Fibroblast of lung (primary cell): ENCODE measurements around the gene ENG. TPM values are rescaled to one million over a fixed set of nuclear protein-coding genes. Genes with fewer than 3 reads are reported as not detected.

ENCODE experiments used
- DNase-seq, 2 donors: peaks; one replicate each; pipeline versions ENCODE4 v3.0.0 to v3.0.0-alpha.2; 2010; ENCODE audit warnings: low read depth in 2 of 2
- H2AFZ ChIP-seq: 2 replicates; pipeline ENCODE4 v1.5.1; 2012; ENCODE audit warnings: low read length, control low read depth, inconsistent platforms
- H3K27ac ChIP-seq: 2 replicates; pipeline ENCODE4 v1.5.1; 2011; ENCODE audit warnings: low read length, control low read depth; ENCODE audit not compliant: insufficient read depth
- H3K27me3 ChIP-seq: 2 replicates; pipeline ENCODE4 v1.5.1; 2011; ENCODE audit warnings: mild to moderate bottlenecking, low read length; ENCODE audit not compliant: control insufficient read depth, insufficient read depth
- H3K36me3 ChIP-seq: 2 replicates; pipeline ENCODE4 v1.5.1; 2011; ENCODE audit warnings: low read length; ENCODE audit not compliant: control insufficient read depth, insufficient read depth
- H3K4me1 ChIP-seq: 2 replicates; pipeline ENCODE4 v1.5.1; 2011; ENCODE audit warnings: low read length; ENCODE audit not compliant: control insufficient read depth, insufficient read depth; ENCODE audit errors: extremely low read depth
- H3K4me2 ChIP-seq: 2 replicates; pipeline ENCODE4 v1.5.1; 2011; ENCODE audit warnings: low read length, control low read depth; ENCODE audit not compliant: insufficient read depth; ENCODE audit errors: extremely low read depth
- H3K4me3 ChIP-seq, 4 experiments: fragments of 200-600 bp in 1 of 4; sonication (generic) in 1 of 4; replicated peaks in 1 of 4; 2 replicates each; pipeline ENCODE4 v1.5.1; 2011 to 2016; ENCODE audit warnings: low read length in 4 of 4, low read depth in 3 of 4, mild to moderate bottlenecking in 3 of 4, control low read depth in 2 of 4, inconsistent platforms in 1 of 4, mixed read lengths in 1 of 4; ENCODE audit not compliant: insufficient read depth in 1 of 4; ENCODE audit errors: control extremely low read depth in 1 of 4
- H3K79me2 ChIP-seq: 2 replicates; pipeline ENCODE4 v1.5.1; 2012; ENCODE audit warnings: mild to moderate bottlenecking, low read length, inconsistent platforms; ENCODE audit not compliant: control insufficient read depth, insufficient read depth
- H3K9ac ChIP-seq: 2 replicates; pipeline ENCODE4 v1.5.1; 2011; ENCODE audit warnings: mild to moderate bottlenecking, low read length, control low read depth; ENCODE audit not compliant: insufficient read depth
- H3K9me3 ChIP-seq: 2 replicates; pipeline ENCODE4 v1.5.1; 2012; ENCODE audit warnings: low read depth, low read length; ENCODE audit not compliant: control insufficient read depth, insufficient read depth
- H4K20me1 ChIP-seq: 2 replicates; pipeline ENCODE4 v1.5.1; 2011; ENCODE audit warnings: low read length; ENCODE audit not compliant: control insufficient read depth, insufficient read depth; ENCODE audit errors: extremely low read depth
- EZH2 ChIP-seq: IDR thresholded peaks from 2 replicates; pipeline ENCODE4 v1.5.1; 2012; ENCODE audit warnings: low read length, control low read depth, mild to moderate bottlenecking; ENCODE audit errors: missing control alignments
- polyA plus RNA-seq, 2 donors: library from polyadenylated mRNA; depleted of rRNA in 1 of 2; stranded (reverse) in 1 of 2; unstranded in 1 of 2; fragments of >200 nt; gene quantifications; 2 replicates each; pipeline ENCODE4 v1.2.1, GENCODE V29; 2011 to 2012; ENCODE audit warnings: missing spikeins in 1 of 2
- total RNA-seq: library from RNA; depleted of rRNA; stranded (reverse); fragments of >200 nt; gene quantifications from 2 replicates; pipeline ENCODE4 v1.2.1, GENCODE V29; 2014
- TF ChIP-seq, protein P1 (sequence below), 2 donors: IDR thresholded peaks in 1 of 2; conservative IDR thresholded peaks in 1 of 2; 1 replicate in 1 of 2; 2 replicates in 1 of 2; pipeline ENCODE4 v1.5.1; 2011 to 2012; ENCODE audit warnings: low read length in 2 of 2, control low read depth in 1 of 2, inconsistent platforms in 1 of 2, low read depth in 1 of 2, mild to moderate bottlenecking in 1 of 2

Gene ENG
- total and polyA plus RNA-seq, 2 donors (not counting 1 experiment from before 2014, with no cell fraction given) = 30.4 to 59.0 TPM

DNA sequence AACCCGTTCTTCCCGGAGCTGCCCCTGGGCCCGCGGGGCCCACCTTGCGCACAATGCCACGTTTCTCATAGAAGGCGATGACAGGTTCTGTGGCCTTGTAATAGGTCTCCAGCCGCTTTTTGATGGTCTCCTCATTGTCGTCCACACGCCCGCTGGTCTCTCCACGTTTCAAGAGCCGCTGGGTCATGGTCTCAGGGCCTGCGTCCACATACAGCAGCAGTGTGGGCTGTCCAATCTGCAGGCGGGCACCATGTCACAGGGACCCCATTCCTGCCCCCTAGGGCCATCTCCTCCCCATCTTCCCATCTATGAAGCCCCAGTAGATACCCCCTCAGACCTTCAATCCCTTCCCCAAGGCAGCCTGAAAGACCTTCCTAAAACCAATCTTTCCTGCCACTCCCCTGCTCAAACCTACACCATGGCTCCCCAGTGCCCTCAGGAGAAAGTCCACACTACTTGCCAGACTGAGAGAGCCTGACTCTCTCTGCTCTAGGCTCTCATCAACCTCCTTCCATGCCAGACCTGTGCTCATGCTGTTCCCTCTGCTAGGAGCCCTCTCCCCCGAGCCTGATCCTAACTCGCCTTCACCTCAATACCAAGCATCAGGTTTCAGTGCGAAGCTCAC, 13.9 kb upstream of the ENG start:
- Histone ChIP-seq H3K79me2 (no peaks in the 10 kb centered on the region), H3K36me3 (peaks cover 26% of the 10 kb centered on the region), H3K27ac (no peak overlapping the region), H4K20me1 (no peaks in the 10 kb centered on the region), H3K4me1 (no peaks in the 10 kb centered on the region), H3K9ac (no peak overlapping the region), H3K4me2 (no peak overlapping the region), H3K4me3 (no peak overlapping the region), H2AFZ (no peak overlapping the region), H3K27me3 (no peaks in the 10 kb centered on the region), H3K9me3 (no peaks in the 10 kb centered on the region)
- TF ChIP-seq, protein P1, sequence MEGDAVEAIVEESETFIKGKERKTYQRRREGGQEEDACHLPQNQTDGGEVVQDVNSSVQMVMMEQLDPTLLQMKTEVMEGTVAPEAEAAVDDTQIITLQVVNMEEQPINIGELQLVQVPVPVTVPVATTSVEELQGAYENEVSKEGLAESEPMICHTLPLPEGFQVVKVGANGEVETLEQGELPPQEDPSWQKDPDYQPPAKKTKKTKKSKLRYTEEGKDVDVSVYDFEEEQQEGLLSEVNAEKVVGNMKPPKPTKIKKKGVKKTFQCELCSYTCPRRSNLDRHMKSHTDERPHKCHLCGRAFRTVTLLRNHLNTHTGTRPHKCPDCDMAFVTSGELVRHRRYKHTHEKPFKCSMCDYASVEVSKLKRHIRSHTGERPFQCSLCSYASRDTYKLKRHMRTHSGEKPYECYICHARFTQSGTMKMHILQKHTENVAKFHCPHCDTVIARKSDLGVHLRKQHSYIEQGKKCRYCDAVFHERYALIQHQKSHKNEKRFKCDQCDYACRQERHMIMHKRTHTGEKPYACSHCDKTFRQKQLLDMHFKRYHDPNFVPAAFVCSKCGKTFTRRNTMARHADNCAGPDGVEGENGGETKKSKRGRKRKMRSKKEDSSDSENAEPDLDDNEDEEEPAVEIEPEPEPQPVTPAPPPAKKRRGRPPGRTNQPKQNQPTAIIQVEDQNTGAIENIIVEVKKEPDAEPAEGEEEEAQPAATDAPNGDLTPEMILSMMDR (conservative IDR thresholded peaks at IDR 0.05 in 1 of 2, IDR thresholded peaks at IDR 0.05 in 1 of 2; ENCODE audit: low read depth in 1 of 2, low read length in 2 of 2) = no peak
- no peak for TF ChIP-seq EZH2
- DNase-seq = no peak

- TF ChIP-seq, protein P1 (conservative IDR thresholded peaks at IDR 0.05 in 1 of 2, IDR thresholded peaks at IDR 0.05 in 1 of 2; ENCODE audit: low read depth in 1 of 2, low read length in 2 of 2) = no peak
- no peak for TF ChIP-seq EZH2
Measured at GRCh38 chr9:127867356-127868277, 13.2 kb upstream of the ENG start.

DNA sequence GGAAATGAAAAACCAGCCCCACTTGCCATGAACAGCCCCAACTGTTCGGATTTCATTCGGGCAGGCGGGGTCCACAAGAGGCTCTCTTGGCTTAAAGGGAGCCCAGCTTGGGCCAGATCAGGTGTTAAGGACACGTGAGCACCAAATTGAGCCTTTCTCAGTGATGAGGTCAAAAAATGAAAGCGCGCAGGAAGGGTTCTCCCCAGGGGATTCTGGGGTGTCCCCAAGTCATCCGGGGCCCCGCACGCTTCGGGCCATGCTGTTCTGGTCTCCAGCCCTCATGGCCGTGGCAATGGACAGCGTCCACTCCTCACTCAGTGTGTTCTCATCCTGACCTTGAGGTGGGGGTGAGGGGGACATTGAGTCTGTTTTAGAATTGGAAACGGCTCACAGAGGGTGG, 12.1 kb upstream of the ENG start:
- Histone ChIP-seq H4K20me1 (no peaks in the 10 kb centered on the region), H3K27ac (no peak overlapping the region), H3K4me3 (no peak overlapping the region), H3K9ac (no peak overlapping the region), H3K9me3 (no peaks in the 10 kb centered on the region), H3K27me3 (no peaks in the 10 kb centered on the region), H3K4me1 (no peaks in the 10 kb centered on the region), H2AFZ (no peak overlapping the region), H3K79me2 (no peaks in the 10 kb centered on the region), H3K4me2 (no peak overlapping the region), H3K36me3 (peaks cover 19% of the 10 kb centered on the region)
- TF ChIP-seq, protein P1 (conservative IDR thresholded peaks at IDR 0.05 in 1 of 2, IDR thresholded peaks at IDR 0.05 in 1 of 2; ENCODE audit: low read depth in 1 of 2, low read length in 2 of 2) = no peak
- no peak for TF ChIP-seq EZH2
- no peak for DNase-seq

More at GRCh38 chr9:127867356-127868277, 13.2 kb upstream of the ENG start:
- Histone ChIP-seq H3K4me1 (no peaks in the 10 kb centered on the region), H3K4me2 (no peak overlapping the region), H3K9ac (no peak overlapping the region), H3K36me3 (peaks cover 25% of the 10 kb centered on the region), H3K27ac (no peak overlapping the region), H4K20me1 (no peaks in the 10 kb centered on the region), H3K79me2 (no peaks in the 10 kb centered on the region), H3K9me3 (no peaks in the 10 kb centered on the region), H2AFZ (no peak overlapping the region), H3K4me3 (no peak overlapping the region), H3K27me3 (no peaks in the 10 kb centered on the region)
- no peak for DNase-seq
